Kidney epithelial cell (primary cell): ENCODE measurements around the gene ADRA1B. TPM values are rescaled to one million over a fixed set of nuclear protein-coding genes. Genes with fewer than 3 reads are reported as not detected.

Experiments
- DNase-seq: peaks from one replicate; pipeline ENCODE4 v3.0.0-alpha.2; 2010; ENCODE audit warnings: low read depth
- H3K27me3 ChIP-seq: 2 replicates; pipeline ENCODE4 v1.6.0; 2011; ENCODE audit warnings: low read length; ENCODE audit not compliant: control insufficient read depth, insufficient read depth
- H3K36me3 ChIP-seq: 2 replicates; pipeline ENCODE4 v1.5.1; 2011; ENCODE audit warnings: low read length; ENCODE audit not compliant: control insufficient read depth, insufficient read depth
- H3K4me3 ChIP-seq: 2 replicates; pipeline ENCODE4 v1.5.1; 2011; ENCODE audit warnings: low read depth, mild to moderate bottlenecking, control low read depth, low read length
- total RNA-seq: library from RNA; depleted of rRNA; stranded (reverse); fragments of >200 nt; gene quantifications from 2 replicates; pipeline ENCODE4 v1.2.3, GENCODE V29; 2015
- TF ChIP-seq, protein P1 (sequence below): IDR thresholded peaks from 2 replicates; pipeline ENCODE4 v1.5.1; 2011; ENCODE audit warnings: mild to moderate bottlenecking, moderate library complexity, low read length, control low read depth, inconsistent platforms; ENCODE audit not compliant: insufficient read depth, poor library complexity, severe bottlenecking

ADRA1B gene
- total RNA-seq, 1 donor from 2014 or later: 2.9 TPM

DNA sequence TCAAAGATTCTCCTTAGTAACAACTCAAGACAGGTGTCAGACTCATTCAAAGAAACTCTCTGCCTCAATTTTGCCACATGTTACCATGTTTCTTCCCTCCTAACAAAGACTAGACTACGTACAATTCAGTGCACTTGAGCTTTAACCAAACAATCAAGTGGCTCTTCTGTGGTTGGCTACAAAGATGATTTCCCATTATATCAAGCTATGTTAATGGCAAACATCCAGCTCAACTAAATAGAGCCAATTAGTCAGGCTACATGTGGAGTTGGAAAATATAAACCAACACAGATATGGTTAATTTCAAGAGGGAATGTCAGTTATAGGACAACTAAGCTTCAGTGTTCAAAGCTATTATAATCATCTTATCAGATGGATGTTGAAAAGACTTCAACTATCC is 29.2 kb upstream of the ADRA1B start:
- TF ChIP-seq, protein P1, sequence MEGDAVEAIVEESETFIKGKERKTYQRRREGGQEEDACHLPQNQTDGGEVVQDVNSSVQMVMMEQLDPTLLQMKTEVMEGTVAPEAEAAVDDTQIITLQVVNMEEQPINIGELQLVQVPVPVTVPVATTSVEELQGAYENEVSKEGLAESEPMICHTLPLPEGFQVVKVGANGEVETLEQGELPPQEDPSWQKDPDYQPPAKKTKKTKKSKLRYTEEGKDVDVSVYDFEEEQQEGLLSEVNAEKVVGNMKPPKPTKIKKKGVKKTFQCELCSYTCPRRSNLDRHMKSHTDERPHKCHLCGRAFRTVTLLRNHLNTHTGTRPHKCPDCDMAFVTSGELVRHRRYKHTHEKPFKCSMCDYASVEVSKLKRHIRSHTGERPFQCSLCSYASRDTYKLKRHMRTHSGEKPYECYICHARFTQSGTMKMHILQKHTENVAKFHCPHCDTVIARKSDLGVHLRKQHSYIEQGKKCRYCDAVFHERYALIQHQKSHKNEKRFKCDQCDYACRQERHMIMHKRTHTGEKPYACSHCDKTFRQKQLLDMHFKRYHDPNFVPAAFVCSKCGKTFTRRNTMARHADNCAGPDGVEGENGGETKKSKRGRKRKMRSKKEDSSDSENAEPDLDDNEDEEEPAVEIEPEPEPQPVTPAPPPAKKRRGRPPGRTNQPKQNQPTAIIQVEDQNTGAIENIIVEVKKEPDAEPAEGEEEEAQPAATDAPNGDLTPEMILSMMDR: no peak
- Histone ChIP-seq H3K36me3 (no peaks in the 10 kb centered on the region), H3K27me3 (no peaks in the 10 kb centered on the region), H3K4me3 (no peak overlapping the region)
- no peak for DNase-seq

DNA sequence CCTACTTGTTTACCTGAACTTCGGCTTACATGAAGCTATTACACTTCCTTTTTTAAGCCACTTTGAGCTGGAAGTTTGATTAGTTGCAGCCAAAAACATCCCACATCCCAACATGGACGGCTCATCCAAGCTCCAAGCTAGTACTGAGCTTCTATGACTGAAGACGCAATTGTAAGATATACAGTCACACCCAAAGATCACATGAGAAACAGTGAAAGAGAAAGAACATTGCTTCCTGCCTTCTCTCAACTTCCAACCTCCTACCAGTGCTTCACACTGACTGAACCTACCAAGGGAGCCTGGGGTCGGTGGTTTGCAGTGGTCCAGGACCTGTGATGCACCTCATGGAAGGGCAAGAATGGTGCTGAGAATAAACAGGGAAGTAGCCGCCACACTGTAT is 27.4 kb upstream of the ADRA1B start:
- no peak overlapping the region for H3K4me3 ChIP-seq
- no peak for DNase-seq
- H3K27me3 ChIP-seq: no peaks in the 10 kb centered on the region
- H3K36me3 ChIP-seq: no peaks in the 10 kb centered on the region
- TF ChIP-seq, protein P1: no peak

DNA sequence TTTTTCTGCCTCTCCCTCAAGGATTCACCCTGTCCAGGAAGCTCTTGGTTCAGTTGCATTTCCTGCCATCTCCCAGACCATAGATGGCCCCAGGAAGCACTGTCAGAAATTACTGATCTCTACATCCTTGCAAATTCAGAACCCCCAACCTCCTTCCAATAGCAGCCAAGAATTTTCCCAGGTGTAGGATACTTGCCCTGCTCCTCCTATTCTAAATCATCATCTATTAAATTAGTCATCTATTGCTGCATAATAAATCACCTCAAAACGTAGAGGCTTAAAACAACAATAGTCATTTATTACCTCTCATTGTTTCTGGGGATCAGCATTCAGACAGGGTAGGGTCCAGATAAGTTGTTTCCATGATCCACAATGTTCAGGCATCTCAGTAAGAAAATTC is 26.1 kb upstream of the ADRA1B start:
- TF ChIP-seq, protein P1: no peak
- no peaks in the 10 kb centered on the region for H3K27me3 ChIP-seq
- no peak for DNase-seq
- no peak overlapping the region for H3K4me3 ChIP-seq
- no peaks in the 10 kb centered on the region for H3K36me3 ChIP-seq

DNA sequence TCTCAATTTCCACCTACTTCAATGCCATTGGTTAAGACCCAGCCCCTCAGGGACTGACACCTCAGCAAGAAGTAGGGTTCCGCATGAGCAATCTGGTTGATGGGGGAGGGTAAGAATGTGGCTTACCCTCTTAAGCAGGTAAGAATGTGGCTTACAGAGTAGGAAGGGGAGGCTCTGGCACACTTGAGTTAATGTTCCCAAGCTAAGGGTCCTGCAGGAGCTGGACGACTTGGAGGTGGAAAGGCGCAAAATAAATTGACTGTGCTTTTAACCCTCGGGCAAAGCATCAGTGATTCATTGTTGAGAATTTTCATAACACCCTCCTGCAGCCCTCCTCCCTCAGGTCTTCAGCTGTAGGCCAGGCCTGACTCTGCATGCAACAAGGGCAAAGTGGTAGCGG is 24.9 kb upstream of the ADRA1B start:
- TF ChIP-seq, protein P1: no peak
- no peak overlapping the region for H3K4me3 ChIP-seq
- no peaks in the 10 kb centered on the region for H3K27me3 ChIP-seq
- peak; percentile 85 for DNase-seq
- H3K36me3 ChIP-seq: no peaks in the 10 kb centered on the region

DNA sequence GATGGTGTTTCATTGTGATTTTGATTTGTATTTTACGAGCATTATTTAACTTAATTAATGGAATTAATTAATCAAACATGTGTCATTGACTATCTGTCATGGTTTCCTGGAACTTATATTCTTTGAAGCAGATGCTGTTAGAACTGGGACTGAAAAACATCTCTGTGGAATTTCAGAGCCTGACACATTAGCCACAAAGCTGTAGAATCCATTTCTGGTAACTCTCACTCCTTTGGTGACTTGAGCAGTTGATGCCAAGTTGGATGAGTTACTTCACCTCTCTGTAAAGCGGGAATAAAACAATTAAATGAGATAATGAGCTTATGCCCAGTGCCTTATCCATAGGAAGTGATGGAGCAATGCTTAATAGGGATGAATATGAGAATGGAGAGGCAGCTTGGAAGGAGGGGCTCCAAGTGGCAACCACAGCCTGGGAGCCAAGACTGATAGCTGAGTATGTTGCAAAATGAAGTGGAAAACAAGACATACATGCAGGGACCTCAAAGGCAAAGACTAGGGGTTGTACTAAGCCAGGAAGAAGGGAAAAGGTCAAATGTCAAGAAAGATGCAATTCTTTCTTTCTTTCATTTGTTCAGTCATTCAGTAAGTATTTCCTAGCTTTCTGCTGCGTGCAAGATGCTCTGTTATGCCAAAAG is 23.1 kb upstream of the ADRA1B start:
- TF ChIP-seq, protein P1: no peak
- H3K36me3 ChIP-seq: no peaks in the 10 kb centered on the region
- no peak overlapping the region for H3K4me3 ChIP-seq
- DNase-seq: no peak
- H3K27me3 ChIP-seq: no peaks in the 10 kb centered on the region

DNA sequence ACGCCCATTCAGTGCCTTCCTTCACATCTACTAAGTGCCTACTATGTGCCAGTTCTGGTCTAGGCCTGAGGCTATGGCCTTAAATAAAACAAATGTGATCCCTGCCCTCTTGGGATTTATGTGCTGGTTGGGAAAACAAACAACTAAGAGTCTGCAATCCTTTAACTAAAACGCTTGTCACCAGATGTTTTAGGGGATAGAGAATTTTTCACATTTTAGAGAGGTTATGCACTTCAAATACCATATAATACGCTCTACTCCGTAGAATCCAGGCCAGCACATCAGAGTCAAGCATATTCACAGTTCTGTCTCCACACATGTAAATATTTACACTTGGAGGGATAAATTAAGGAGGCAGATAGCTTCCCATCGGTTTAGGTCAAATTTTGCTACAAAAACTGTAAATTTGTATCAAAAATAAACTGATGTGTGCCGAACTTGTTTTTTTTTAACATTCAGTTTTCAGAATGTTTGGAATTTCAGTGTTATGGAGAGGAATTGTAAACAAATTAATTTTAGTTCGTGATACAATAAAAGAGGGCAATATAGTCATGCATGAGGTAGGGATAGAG is 22.0 kb upstream of the ADRA1B start:
- no peaks in the 10 kb centered on the region for H3K27me3 ChIP-seq

More for the DNA sequence above, 22.0 kb upstream of the ADRA1B start:
- H3K4me3 ChIP-seq: no peak overlapping the region
- no peak for DNase-seq
- TF ChIP-seq, protein P1: no peak
- no peaks in the 10 kb centered on the region for H3K36me3 ChIP-seq
